ENCODE results near the gene RNF212B.

- TF ChIP-seq CTCF (IDR thresholded peaks at IDR 0.05) (no peak), POLR2A (IDR thresholded peaks at IDR 0.05) (no peak), POLR2AphosphoS5 (IDR thresholded peaks at IDR 0.05) (no peak), EP300 (IDR thresholded peaks at IDR 0.05; ENCODE audit: low read depth) (no peak)
Measured at GRCh38 chr14:23240661-23241060, 2.9 kb downstream of the RNF212B start.

Measured in transverse colon (tissue), 4 donors.